ENCODE measurements around the gene HOXA13.

HOXA13 gene

DNA sequence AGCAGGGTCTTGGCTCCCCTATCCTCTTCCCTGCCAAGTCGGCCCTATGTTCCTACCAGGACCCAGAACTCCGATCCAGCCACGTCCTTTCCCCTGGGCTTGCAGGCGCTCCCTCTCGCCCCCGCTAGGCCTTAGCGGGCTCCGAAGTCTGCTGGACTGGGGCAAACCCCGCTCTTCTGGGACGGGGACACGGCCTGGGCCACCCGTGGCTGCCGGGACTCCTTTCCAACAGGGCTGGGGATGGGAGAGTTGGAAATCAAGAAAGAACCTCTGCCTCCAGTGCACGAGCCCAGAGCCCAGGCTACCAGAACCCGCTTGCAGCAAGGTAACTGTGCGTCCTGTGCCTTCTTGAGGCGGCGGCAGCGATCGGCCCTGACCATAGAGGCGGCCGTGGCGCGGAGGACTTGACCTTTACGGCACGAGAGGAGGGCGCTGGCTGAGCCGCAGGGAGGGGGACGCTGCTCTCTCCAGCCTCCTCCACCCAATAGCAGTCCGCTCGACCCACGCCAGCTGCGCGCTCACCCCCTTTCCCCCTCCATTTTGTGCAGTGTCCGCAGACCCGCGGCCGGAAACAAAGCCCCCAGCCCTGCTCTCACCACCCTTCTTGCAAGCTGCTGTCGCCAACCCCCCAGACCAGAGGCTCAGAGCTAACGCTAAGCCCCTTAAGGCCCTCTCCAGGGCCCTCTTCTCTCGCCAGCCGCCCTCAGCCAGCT lies 7.9 kb downstream of the HOXA13 start:
- DNase-seq, result no peak

DNA sequence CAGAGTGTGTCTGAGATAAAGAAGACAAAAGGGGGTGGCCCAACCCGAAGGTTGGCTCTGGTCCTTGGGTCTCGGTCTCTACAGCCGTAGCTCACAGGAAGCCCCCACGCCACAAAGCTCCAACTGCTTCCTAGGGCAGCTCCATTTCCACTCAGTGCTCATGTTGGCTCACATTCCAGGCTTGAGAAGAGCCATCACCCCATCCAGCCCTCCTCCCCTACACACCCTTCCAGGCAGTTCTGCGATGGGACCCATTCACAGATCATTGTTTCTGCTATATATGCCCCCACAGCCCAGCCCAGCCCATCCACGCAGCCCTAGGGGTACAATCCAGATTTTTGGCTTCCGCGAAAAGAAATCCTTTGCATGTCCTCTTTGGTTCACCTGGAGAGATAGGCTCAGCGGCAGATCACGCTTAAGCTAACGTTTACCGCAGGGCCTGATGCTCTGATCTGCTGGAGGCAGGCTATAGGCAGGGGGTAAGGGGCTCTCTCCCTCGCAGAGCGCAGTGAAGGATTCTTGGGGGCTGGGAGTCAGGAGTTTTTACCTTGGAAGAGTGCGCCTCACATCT lies 8.6 kb downstream of the HOXA13 start:
- DNase-seq, result no peak

DNA sequence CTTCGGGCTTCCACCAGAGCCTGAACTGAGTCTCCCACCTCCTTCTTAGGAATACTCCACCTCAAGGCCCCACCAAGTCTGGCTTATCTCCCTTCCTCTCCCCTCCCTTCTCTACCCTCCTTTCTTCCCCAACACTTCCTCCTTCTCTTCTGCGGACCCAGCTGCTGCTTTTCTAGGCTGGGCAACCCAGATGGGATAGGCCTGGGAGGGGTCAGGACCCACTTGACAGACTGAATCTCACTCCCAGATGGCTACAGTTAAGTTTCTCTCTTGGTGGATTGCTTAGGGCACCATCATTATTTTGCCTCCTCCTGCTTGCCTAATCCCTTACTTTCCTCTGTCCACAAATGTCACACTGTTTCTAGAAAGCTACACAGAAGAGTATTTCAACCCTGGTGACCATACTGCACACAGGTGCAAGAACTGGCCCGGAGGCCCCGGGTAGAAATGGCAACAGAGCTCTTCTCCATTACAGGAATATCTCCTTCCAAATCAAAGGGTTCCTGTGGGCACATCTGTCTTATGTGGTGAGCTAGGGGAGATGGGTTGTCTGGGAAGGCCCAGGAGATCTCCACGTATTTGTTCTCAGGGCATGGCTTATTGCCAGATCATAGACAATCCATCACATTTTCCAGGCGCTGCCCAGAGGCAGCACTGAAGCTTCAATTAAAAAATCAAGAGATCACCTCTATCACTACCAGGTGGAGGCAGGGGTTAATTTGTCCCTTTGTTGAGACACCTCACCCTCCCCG lies 9.7 kb downstream of the HOXA13 start:
- DNase-seq, result no peak

DNA sequence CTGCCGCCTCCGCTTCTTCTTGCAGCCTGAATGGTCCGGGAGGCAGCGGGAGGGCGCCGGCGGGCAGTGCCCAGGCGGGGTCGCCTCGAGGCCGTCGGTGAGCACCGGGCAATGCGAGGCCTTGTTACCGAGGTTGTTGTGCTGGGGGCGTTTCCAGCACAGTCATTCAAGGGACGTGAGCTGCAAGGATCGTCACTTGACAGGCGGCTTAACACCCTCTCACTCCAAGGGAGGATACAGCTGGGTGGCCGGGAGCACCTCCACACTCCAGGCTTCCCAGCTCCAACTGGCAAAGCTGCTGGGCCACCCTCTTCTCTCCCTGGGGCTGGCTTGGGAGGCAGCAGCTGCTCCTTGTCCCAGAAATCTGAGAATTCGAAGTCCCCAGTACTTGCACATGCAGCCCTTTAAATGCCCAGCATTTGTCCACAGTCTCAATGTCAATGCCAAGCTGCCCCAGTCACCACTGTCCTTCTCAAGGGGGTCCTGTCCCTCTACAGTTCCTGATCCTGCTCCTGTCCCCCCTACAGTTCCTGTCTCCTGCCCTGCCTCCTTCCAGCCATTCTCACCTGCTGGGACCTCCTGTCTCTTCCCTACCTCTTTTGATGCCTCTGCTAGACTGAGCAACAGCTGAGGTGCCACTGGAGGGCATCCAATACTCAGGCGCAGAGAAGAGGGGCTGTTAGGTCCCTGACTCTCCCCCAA lies 10.4 kb downstream of the HOXA13 start:
- no peak for DNase-seq

- no peak for DNase-seq
These were observed 11.3 kb downstream of the HOXA13 start for GRCh38 chr7:27188386-27189294.

- DNase-seq, result no peak
These were observed 12.2 kb downstream of the HOXA13 start for GRCh38 chr7:27187475-27188385.

GRCh38 chr7:27186668-27187474 lies 13.0 kb downstream of the HOXA13 start:
- DNase-seq, result no peak

GRCh38 chr7:27185854-27186667 lies 13.8 kb downstream of the HOXA13 start:
- no peak for DNase-seq

DNA sequence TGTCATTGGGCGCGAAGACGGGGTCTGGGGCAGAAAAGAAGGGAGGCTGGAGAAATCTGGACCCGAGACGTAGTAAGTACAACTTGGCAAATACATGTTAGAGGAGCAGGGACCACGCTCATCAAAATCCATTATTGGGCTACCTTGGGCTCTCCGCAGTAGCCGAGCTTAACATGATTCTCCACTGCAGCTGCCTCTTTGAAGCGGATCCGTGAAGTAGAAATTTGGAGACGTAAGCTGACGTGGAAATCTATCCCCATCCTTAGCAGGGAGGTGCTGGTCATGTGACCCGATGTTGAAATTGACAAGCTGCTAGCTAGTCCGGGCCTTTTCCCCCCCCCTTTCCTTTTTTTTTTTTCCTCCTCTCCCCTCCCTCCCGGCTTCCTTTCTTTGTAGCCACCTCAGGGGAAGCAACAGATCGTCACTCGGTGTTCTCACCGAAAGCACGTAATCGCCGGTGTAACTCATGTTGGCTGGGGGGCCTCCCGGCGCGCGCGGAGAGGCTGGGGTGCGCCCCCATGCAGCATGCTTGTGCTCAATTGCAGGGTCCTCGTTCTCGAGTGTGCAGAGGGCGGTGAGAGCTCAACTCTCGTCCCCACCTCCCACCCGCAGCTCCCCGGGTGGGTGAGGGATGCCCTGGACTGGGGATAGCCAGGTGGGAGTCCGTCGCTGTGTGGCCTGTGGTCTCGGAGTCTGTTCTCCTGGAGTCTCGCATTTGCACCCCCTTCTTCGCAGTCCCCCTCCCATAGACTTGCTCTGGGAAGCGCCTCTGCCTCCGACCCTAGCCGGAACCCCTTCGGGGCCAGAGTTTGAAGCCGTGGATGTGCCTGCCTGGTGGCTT lies 14.7 kb downstream of the HOXA13 start, which contains the start of gene HOXA11:
HOXA11 (minus strand) TSS at position 220 of the 841 bp plus-strand sequence; CDS start at position 132, 88 bp downstream.
- DNase-seq, result no peak

DNA sequence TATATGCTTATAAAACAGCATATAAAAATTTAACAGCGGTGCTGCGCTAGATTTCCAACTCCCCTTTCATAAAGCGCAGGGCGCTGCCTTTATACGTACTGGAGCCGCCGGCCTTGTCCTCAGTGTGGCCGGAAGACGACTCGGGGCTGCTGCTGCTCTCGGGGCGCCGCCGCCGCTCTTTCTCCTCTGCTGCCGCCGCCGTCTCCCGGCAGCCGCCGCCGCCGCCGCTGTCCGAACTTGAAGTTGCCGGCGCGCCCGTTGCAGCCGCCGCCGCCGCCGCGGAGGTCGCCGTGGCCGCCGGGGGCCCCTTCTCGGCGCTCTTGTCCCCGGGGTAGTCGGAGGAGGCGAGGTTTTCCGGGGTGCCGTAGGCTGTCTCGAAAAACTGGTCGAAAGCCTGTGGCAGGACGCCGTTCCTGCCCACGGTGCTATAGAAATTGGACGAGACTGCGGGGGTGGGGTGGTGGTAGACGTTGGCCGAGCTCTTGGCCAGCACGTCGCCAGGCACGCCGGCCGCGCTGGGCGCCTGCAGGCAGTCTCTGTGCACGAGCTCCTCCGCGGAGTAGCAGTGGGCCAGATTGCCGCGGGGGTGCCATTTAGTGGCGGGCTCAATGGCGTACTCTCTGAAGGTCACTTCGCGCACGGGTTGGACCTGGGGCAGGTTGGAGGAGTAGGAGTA lies 15.4 kb downstream of the HOXA13 start:
- no peak for DNase-seq

GRCh38 chr7:27183682-27184336 lies 16.1 kb downstream of the HOXA13 start:
- no peak for DNase-seq

GRCh38 chr7:27182861-27183681 lies 16.8 kb downstream of the HOXA13 start:
- DNase-seq, result no peak

- DNase-seq, result no peak
These were observed 17.5 kb downstream of the HOXA13 start for GRCh38 chr7:27182285-27182841.

DNA sequence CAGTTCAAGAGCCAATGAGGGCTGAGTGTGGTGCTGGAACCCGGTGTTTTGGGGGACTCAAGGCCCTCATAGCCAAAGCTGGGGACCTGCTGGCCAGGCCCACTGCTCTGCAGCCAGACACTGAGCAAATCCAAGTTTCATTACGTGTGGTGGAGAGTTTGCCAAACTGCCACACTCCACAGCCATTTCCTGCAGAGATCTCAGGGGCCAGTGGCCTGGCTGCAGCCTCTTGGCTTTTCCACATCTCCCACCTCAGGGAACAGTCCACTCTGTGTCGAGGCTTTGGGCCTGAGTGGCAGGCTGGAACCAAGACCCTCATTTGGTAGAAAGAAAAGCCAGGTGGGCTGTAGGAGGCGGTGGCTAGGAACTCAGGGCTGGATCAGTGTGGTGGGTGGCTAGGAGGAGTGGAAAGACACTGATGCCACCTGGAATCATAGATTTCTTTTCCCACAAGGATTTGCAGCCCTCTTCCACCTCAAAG lies 18.1 kb downstream of the HOXA13 start:
- no peak for DNase-seq

All from NCI-H2029 treated with DMSO at 0.1 percent for 48 hours (cell line).